ENCODE measurements around the gene STS. TPM values are rescaled to one million over a fixed set of nuclear protein-coding genes. Genes with fewer than 3 reads are reported as not detected.

The STS gene
- total RNA-seq, 1 experiment from 2014 or later: 3.3 TPM

GRCh38 chrX:7143941-7144525, 3.5 kb upstream of the STS start:
- Histone ChIP-seq H3K9me2 (replicated peaks; ENCODE audit: low read length) (no peaks in the 10 kb centered on the region), H3K27me3 (ENCODE audit: low read length) (no peaks in the 10 kb centered on the region), H3K79me2 (ENCODE audit: low read length) (peaks cover 83% of the 10 kb centered on the region), H3K4me1 (ENCODE audit: insufficient read depth, low read length) (peaks cover 43% of the 10 kb centered on the region), H4K20me1 (ENCODE audit: low read length) (no peaks in the 10 kb centered on the region), H3K9ac (ENCODE audit: low read length) (no peak overlapping the region), H2AFZ (ENCODE audit: low read length) (no peak overlapping the region), H3K9me3 (ENCODE audit: low read length) (no peaks in the 10 kb centered on the region), H3K36me3 (ENCODE audit: low read depth, low read length) (no peaks in the 10 kb centered on the region; the same call in 1 of the 2 replicates), H3K4me2 (ENCODE audit: low read length) (peak overlapping the region; percentile 42), H3F3A (ENCODE audit: low read length, unreplicated experiment) (no peaks in the 10 kb centered on the region), H3K27ac (ENCODE audit: low read length) (peak overlapping the region; percentile 80), H3K4me3 (ENCODE audit: low read length) (no peak overlapping the region)
- ATAC-seq (no peak), DNase-seq (no peak)
- TF ChIP-seq EZH2 (IDR thresholded peaks at IDR 0.05; ENCODE audit: low read length, unreplicated experiment) (no peak), CTCF (conservative IDR thresholded peaks at IDR 0.05; ENCODE audit: low read depth, low read length) (no peak)
- POLR2A ChIA-PET (ENCODE audit: unreplicated experiment): interaction anchor here (0.6 kb wide), 1 partner anchor 24 kb away, joined by 5 read pairs; no protein-coding TSS in a partner anchor
- no TSS peak for BruUV-seq (replicated peaks)
- CTCF ChIA-PET: no interaction called here
- intact Hi-C loops (cut with micrococcal nuclease): loop anchor here (2.0 kb wide), 1 partner anchor 15 kb away; no protein-coding TSS in a partner anchor

DNA sequence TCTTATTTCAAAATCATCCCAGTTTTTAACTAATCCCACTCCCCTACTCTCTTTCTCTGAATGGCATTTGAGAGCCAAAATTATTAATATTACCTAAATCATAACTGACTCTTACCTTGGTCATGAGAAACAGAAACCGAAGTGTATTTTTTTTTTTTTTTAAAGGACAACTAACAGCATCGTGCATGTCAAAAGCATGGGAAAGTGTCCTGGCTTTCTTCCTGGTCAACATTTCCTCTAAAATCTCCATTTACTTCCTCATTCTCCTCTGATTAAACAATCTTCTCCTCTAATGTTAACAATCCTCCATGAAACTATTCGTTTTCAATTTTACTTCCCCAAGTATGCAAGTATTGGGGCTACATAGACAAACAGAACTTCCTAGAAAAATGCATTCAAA, 2.1 kb upstream of the STS start:
- H3K4me3 ChIP-seq (ENCODE audit: low read length): peak overlapping the region; percentile 30; the same call in 1 of the 2 replicates
- intact Hi-C loops (cut with micrococcal nuclease): loop anchor here (2.0 to 5.0 kb wide), 2 partner anchors 13 to 227 kb away; no protein-coding TSS in a partner anchor
- CTCF ChIA-PET: no interaction called here
- no peak for DNase-seq
- no peaks in the 10 kb centered on the region for H4K20me1 ChIP-seq (ENCODE audit: low read length)
- peaks cover 36% of the 10 kb centered on the region for H3K4me1 ChIP-seq (ENCODE audit: insufficient read depth, low read length)
- TF ChIP-seq EZH2phosphoT487 (IDR thresholded peaks at IDR 0.05; ENCODE audit: borderline replicate concordance, low read length) (no peak), CTCF (conservative IDR thresholded peaks at IDR 0.05; ENCODE audit: low read depth, low read length) (no peak), EZH2 (IDR thresholded peaks at IDR 0.05; ENCODE audit: low read length, unreplicated experiment) (no peak)
- H3K36me3 ChIP-seq (ENCODE audit: low read depth, low read length): no peaks in the 10 kb centered on the region; the same call in 1 of the 2 replicates
- no TSS peak for BruUV-seq (replicated peaks)
- H3K27me3 ChIP-seq (ENCODE audit: low read length): no peaks in the 10 kb centered on the region
- no peaks in the 10 kb centered on the region for H3F3A ChIP-seq (ENCODE audit: low read length, unreplicated experiment)
- no peak for ATAC-seq
- peak overlapping the region; percentile 54 for H3K9ac ChIP-seq (ENCODE audit: low read length)
- H3K9me3 ChIP-seq (ENCODE audit: low read length): no peaks in the 10 kb centered on the region
- H3K9me2 ChIP-seq (replicated peaks; ENCODE audit: low read length): no peaks in the 10 kb centered on the region
- H3K27ac ChIP-seq (ENCODE audit: low read length): peak overlapping the region; percentile 68
- H2AFZ ChIP-seq (ENCODE audit: low read length): no peak overlapping the region
- POLR2A ChIA-PET (ENCODE audit: unreplicated experiment): no interaction called here
- H3K4me2 ChIP-seq (ENCODE audit: low read length): peak overlapping the region; percentile 82
- peaks cover 68% of the 10 kb centered on the region for H3K79me2 ChIP-seq (ENCODE audit: low read length)

GRCh38 chrX:7146020-7146702, 1.4 kb upstream of the STS start:
- Histone ChIP-seq H3K9me3 (ENCODE audit: low read length) (no peaks in the 10 kb centered on the region), H3K36me3 (ENCODE audit: low read depth, low read length) (no peaks in the 10 kb centered on the region; the same call in 1 of the 2 replicates), H3K79me2 (ENCODE audit: low read length) (peaks cover 61% of the 10 kb centered on the region), H3K4me2 (ENCODE audit: low read length) (peak overlapping the region; percentile 82), H4K20me1 (ENCODE audit: low read length) (no peaks in the 10 kb centered on the region), H3F3A (ENCODE audit: low read length, unreplicated experiment) (no peaks in the 10 kb centered on the region), H2AFZ (ENCODE audit: low read length) (no peak overlapping the region), H3K27me3 (ENCODE audit: low read length) (no peaks in the 10 kb centered on the region), H3K9ac (ENCODE audit: low read length) (peak overlapping the region; percentile 54), H3K9me2 (replicated peaks; ENCODE audit: low read length) (no peaks in the 10 kb centered on the region), H3K4me3 (ENCODE audit: low read length) (peak overlapping the region; percentile 96; the same call in 1 of the 2 replicates), H3K4me1 (ENCODE audit: insufficient read depth, low read length) (peaks cover 36% of the 10 kb centered on the region), H3K27ac (ENCODE audit: low read length) (peak overlapping the region; percentile 68)
- POLR2A ChIA-PET (ENCODE audit: unreplicated experiment): no interaction called here
- intact Hi-C loops (cut with micrococcal nuclease): loop anchor here (5.0 kb wide), 1 partner anchor 226 kb away; no protein-coding TSS in a partner anchor
- BruUV-seq (replicated peaks): no TSS peak
- ATAC-seq (no peak), DNase-seq (no peak)
- TF ChIP-seq EZH2 (IDR thresholded peaks at IDR 0.05; ENCODE audit: low read length, unreplicated experiment) (no peak), EZH2phosphoT487 (IDR thresholded peaks at IDR 0.05; ENCODE audit: borderline replicate concordance, low read length) (no peak), CTCF (conservative IDR thresholded peaks at IDR 0.05; ENCODE audit: low read depth, low read length) (no peak)
- CTCF ChIA-PET: no interaction called here
